GM19397 (cell line): ENCODE measurements around the gene ATG4D.
A peak's percentile ranks its signal among the peaks of the same experiment; 100 is the strongest.
"Not testable (repeated sequence)": the region's sequence is repeated elsewhere in the genome, so short reads cannot be mapped to it uniquely, and the experiment has no call there.

ENCODE experiments used
- ATAC-seq: cut with Tn5 transposase; IDR thresholded peaks from one replicate; pipeline ENCODE4 v1.9.1; 2021; ENCODE audit warnings: mild to moderate bottlenecking, moderate library complexity; ENCODE audit not compliant: unreplicated experiment

ATG4D gene

DNA sequence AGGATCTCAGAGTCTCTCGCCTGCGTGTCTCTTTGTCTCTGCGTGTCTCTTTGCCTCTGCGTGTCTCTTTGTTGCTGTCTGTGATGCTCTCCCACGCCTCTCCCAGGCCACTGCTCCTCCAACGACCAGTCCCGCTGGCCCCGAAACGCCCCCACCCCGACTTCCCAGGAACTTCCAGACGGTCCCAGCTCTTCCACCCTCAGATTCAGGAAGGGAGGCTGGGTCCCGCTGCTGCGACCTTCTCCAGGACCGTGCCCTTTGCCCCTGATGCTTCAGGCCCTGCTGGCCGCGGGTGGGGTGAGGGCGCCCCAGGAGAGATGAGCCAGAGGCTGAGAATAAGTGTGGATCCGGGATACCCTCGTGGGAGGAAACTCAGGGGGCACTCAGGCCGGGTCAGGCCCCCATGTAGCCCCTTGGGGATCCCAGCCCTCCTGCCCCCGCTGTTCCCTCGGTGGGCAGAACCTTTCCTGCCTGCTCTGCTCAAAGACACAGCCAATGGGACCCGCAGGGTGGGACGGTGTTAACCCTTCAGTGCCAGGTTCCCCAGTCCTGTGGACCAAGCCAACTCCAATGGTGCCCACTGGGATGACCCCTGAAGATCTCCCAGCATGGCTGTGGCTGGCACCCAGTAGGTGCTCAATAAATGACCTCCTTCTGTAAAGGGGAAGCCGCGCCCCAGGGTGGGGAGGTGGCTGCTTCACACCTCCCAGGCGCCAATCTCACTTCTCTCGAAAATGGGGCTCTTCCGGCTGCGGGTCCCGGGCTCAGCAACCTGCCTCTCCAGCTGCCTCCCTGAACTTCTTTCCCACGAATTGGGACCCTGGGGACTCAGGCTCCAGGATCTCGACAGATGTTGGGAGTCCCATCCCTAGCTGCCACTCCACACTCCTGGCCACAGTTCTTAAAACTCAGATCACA is 25.0 kb upstream of the ATG4D start:
- ATAC-seq, result no peak

DNA sequence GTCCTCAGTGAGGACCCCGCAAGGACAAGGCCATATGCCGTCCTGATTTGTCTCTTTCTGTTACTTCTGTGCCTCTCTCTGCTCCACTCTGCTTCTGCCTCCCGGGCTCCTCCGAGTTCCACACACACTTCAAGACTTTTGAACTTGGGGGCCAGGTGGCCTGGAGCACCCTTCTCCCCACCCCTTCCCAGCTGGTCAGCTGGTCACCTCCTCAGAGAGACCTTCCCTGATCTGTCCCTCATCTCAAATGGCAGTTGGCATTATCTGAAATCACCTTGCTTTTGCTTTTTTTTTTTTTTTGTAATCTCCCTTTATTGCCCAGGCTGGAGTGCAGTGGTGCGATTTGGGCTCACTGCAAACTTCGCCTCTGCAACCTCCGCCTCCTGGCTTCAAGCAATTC is 24.3 kb upstream of the ATG4D start:
- ATAC-seq, result no peak

DNA sequence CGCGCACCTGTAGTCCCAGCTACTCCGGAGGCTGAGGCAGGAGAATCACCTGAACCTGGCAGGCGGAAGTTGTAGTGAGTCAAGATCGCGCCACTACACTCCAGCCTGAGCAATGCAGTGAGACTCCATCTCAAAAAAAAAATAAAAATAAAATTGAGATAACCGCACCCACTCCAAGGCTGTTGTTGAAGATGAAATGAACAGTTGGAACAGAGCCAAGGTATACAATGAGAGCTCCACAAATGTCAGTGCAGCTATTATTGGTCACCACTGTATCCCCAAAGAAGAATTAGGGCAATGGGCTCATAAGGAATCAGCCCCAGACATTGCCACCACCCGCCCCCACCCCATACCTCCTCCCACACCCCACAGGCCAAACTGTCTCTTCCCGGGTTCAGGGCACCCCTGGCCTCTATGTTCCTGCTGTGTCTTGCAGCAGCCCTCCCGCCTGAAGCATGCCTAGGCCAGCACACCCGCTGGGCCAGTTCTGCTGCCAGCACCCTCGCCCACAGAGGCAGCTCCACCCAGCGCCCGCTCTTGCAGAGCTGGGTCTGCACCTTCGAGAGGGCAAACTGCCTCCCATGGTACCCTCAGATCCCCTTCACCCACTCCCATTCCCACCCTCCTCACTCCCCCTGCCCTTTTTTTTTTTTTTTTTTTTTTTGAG is 22.9 kb upstream of the ATG4D start:
- no peak for ATAC-seq

DNA sequence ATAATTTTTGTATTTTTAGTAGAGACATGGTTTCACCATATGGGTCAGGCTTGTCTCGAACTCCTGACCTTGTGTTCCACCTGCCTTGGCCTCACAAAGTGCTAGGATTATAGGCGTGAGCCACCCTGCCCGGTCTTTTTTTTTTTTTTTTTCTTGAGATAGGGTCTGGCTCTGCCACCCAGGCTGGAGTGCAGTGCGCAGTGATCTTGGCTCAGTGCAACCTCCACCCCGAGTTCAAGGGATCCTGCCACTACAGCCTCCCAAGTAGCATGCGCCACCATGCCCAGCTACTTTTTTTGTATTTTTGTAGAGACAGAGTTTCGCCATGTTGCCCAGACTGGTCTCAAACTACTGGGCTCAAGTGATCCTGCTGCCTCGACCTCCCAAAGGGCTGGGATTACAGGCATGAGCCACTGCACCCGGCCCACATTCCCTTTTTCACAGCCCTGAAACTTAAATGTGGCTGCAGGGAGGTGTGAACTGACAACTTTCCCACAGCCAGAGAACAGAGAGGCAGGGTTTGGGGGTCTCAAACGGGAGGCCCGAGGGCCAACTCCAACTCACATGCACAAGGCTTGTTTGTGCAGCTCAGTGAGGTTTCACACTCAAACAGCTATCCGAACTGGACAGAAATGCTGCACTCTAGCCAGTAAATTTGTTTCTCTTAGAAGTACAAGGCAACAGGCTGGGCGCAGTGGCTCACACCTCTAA is 22.1 kb upstream of the ATG4D start:
- ATAC-seq, result no peak

DNA sequence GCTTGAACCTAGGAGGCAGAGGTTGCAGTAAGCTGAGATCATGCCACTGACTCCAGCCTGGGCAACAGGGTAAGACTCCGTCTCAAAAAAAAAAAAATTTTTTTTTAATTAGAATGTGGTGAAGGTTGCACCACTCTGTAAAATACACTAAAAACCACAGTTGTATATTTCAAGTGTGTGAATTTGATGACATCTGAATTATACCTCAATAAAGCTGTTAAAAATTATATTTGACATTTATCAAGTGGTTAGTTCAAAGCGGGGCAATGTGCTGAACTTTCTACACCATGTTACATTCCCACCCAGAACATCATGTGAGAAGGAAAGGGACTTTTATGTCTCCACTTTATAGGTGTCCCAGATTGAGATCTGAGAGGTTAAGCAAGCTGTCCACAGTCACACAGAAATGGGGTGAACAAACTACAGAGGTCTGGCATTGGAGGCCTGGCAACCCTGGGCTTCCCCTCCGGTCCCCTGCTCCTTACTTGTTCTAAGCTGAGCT is 20.5 kb upstream of the ATG4D start:
- ATAC-seq, result no peak

DNA sequence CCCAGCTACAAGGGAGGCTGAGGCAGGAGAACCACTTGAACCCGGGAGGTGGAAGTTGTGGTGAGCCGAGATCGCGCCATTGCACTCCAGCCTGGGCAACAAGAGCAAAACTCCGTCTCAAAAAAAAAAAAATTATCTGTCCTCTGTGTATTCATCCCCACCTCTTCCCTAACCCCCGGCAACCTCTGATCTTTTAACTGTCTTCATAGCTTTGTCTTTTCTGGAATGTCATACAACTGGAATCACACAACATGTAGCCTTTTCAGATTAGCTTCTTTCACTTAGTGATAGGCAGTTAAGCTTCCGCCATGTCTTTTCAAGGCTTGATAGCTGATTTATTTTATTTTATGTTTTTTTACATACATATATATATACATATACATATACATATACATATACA is 18.1 kb upstream of the ATG4D start:
- ATAC-seq, result no peak

DNA sequence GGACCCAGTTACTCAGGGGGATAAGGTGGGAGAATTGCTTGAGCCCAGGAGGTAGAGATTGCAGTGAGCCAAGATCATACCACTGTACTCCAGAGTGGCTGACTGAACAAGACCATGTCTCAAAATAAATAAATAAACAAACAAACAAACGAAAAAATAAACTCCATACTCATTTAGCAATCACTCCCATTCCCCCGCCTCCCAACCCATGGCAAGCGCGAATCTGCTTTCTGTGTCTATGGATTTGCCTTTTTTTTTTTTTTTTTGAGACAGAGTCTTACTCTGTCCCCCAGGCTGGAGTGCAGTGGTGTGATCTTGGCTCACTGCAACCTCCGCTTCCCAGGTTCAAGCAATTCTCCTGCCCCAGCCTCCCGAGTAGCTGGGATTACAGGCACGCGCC is 16.8 kb upstream of the ATG4D start:
- ATAC-seq, result not testable (repeated sequence)

DNA sequence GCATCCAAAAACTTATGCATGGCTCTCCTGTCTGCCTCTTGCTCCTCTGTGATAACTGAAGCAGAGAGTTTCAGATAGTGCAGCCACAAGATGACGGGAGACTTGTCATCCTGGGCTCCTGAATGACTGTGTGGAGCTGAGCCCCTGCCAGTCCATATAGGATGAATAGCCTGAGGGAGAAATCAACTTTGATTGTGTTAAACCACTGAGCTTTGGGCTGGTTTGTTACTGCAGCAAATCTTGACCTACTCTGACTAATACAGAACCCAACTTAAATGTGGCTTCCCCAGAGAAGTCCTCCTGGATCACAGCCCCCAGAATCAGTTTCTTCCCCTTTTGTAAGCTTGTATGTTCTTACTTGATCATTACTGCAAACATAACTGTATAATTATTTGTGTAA is 11.2 kb upstream of the ATG4D start:
- no peak for ATAC-seq

DNA sequence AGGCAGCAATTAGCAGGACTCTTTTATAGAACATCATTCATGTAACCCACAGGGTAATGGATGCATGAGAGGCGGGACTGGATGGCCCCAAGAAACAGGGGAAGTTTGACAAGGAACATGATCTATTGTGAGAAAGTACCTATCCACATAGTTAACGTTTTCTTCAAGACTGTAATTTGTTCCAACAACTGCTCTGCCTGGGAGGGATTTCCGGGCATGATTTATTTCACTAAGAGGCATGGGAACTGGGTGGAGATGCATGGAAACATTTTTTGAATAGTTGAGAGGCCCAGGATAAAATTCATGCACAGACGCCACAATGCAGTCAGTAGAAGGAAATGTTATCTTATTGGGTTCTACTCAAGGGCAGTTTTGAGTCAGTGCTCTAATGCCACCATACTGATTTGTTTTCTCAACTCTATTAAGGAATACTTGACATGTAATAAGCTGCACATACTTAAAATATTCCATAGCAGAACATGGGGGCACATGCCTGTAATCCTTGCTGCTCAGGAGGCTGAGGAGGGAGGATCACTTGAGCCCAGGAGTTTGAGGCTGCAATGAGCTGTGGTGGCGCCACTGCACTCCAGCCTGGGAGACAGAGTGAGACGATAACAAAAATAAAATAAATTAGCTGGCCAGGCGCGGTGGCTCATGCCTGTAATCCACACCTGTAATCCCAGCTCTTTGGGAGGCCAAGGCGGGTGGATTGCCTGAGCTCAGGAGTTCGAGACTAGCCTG is 9.9 kb upstream of the ATG4D start:
- no peak for ATAC-seq

DNA sequence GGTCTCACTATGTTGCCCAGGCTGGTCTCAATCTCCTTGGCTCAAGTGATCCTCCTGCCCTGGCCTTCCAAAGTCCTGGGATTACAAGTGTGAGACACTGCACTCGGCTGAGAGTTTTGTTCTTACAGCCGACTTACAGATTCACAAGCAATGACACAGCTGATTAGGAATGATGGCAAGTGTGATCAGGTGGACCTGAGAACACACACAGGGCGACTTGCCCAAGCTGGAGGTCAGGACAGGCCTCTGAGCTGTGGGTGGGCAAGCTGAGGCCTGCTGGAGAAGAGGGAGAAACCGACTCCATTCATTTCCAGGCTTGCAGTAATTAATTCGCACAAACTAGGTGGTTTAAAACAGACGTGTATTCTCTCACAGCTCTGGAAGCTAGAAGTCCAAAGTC is 8.1 kb upstream of the ATG4D start:
- no peak for ATAC-seq

DNA sequence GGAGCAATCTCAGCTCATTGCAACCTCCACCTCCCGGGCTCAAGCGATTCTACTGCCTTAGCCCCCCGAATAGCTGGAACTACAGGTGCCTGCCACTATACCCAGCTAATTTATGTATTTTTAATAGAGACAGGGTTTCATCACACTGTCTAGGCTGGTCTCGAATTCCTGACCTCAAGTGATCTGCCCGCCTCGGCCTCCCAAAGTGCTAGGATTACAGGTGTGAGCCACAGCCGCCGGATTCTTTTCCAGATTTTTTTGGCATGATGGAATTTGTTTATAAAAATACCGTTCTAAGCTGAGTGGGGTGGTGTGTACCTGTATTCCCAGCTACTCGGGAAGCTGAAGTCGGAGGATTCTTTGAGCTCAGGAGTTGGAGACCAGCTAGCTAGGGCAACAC is 6.0 kb upstream of the ATG4D start:
- ATAC-seq, result no peak

DNA sequence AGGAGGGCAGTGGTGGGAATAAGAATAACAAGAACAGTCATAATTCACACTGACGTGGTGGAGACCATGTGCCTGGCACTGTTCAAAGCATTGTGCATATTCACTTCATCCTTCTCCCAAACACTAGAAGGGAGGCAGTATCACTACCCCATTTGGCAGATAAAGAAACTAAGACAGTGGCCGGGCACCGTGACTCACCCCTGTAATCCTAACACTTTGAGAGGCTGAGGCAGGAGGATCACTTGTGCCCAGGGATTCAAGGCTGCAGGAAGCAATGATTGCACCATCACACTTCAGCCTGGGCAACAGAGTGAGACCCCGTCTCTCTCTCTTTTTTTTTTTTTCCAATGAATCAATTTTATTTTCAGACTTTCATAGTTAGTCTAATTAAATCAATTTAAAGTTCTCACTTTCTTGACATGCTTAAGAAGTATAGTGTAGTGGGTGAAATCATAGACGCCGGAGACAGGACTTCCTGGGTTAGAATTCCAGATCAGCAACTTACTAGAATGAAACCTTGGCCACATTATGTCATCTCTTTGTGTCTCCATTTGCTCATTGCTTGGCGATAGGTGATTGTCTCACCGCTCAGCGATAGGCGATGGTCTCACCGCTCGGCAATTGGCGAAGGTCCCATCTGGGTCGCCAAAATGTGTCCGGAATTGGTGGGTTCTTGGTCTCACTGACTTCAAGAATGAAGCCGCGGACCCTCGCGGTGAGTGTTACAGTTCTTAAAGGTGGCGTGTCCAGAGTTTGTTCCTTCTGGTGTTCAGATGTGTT is 5.3 kb upstream of the ATG4D start:
- ATAC-seq, result no peak

DNA sequence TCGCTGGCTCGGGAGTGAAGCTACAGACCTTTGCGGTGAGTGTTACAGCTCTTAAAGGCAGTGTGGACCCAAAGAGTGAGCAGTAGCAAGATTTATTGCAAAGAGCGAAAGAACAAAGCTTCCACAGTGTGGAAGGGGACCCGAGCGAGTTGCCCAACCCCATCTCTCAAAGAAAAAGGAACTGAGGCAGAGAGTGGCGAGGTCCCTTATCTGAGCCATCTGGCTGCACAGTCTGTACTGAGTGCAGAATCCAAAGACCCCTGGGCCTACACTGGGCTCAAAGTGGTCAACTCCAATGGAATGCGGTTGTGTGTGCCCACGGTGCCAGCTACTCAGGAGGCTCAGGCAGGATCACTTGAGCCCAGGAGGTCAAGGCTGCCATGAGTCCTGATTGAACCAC is 4.7 kb upstream of the ATG4D start:
- not testable (repeated sequence) for ATAC-seq

DNA sequence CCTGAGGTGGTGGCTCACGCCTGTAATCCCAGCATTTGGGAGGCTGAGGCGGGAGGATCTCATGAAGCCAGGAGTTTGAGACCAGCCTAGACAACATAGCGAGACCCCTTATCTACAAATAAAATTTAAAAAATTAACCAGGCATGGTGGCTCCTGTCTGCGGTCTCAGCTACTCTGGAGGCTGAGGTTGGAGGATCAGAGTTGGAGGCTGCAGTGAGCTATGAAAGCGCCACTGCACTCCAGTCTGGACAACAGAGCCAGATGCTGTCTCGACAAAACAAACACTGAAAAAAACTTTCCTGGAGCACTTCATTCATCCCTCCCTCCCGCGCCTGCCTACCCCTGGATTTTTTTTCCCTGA is 665 bp upstream of the ATG4D start:
- ATAC-seq, result no peak

DNA sequence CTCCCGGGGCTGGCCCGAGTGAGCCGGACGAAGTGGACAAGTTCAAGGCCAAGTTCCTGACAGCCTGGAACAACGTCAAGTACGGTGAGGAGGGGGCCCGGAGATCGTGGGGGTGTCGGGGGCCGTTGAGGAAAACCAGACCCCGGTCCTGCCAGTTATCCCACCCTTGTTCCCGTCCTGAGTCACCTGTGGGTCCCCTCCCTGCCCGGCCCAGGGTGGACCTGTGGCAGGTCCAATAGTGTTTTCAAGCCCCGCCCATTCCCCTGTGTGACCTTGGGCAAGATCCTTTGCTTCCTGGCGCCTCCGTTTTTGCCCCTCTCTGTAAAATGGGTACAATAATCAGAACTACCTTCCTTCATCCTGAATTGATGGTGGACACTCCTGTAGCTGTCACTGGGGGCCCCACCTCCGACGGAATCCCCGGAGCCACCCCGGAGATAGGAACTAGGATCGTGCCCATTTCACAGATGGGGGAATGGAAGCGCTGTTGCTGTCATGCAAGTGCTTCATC is 593 bp downstream of the ATG4D start:
- ATAC-seq, result peak; percentile 6

DNA sequence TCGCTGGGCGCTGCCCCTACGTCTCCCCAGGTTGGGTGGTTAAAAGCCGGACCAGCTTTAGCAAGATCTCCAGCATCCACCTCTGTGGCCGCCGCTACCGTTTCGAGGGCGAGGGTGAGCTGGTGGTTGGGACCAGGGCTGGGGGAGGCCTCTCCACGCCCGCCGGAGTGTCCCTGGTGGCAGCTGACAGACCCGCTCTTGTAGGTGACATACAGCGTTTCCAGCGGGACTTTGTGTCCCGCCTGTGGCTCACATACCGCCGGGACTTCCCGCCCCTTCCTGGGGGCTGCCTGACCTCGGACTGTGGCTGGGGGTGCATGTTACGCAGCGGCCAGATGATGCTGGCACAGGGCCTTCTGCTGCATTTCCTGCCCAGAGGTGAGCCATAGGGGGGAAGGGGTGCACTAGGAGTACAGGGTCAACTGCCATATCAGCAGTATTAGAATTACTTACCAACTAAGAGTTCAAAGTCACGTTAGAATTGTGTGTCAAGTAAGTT is 1.1 kb downstream of the ATG4D start:
- no peak for ATAC-seq

DNA sequence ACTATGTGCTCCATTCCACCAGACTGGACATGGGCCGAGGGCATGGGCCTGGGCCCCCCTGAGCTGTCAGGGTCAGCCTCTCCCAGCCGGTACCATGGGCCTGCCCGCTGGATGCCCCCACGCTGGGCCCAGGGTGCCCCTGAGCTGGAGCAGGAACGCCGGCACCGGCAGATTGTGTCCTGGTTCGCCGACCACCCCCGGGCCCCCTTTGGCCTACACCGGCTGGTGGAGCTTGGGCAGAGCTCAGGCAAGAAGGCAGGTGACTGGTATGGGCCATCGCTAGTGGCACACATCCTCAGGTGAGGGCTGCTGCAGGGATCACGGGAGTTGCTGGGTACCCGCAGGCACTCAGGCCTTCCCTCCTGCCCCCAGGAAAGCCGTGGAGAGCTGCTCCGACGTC is 3.1 kb downstream of the ATG4D start:
- ATAC-seq, result no peak

DNA sequence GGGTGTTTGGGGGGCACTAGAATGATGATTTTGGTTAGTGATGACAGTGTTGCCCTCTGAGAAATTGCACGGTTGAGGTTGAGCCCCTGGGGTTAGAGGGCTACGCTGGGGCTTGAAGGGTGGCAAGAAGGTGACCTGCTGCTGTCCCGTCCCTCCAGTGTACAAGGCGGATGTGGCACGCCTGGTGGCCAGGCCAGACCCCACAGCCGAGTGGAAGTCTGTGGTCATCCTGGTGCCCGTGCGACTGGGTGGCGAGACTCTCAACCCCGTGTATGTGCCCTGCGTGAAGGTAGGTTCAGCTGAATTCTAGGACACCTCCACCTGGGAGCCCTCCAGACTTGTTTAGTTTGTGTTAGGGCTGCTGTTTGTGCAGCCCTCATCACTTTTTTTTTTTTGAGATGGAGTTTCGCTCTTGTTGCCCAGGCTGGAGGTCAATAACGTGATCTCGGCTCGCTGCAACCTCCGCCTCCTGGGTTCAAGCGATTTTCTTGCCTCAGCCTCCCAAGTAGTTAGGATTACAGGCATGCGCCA is 5.1 kb downstream of the ATG4D start:
- ATAC-seq, result no peak

DNA sequence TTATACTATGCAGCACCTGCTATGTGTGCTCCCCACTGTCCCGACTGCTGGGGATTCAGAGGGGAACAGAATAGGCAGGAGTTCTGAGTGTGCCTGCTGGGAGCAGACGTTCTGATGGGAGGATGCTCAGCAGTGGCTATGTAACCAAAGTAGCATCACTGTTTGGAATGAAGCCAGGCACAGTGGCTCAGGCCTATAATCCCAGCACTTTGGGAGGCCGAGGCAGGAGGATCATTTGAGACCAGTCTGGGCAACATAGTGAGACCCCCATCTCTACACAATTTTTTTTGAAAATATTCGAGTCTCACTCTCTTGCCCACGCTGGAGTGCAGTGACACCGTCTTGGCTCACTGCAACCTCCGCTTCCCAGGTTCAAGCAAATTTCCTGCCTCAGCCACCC is 6.0 kb downstream of the ATG4D start:
- ATAC-seq, result no peak

DNA sequence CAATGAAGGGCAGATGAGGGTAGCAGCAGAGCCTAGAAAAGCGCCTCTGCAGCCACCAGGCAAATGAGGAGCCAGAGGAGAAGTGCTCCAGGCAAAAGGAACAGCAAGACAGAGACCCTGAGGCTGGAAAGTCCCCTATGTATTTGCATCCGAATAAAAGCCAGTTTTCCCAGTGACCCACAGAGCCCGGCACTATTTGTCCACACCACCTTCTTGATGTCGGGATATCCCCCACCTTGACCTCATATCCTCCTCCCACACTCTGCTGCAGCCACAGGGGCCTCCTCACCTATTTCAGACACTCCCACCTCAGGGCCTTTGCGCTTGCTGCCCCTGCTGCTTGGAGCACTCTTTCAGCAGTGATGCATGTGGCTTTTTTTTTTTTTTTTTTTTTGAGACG is 6.6 kb downstream of the ATG4D start:
- ATAC-seq, result no peak
